K562 (cell line): ENCODE measurements around the gene PARD3B. TPM values are rescaled to one million over a fixed set of nuclear protein-coding genes. Genes with fewer than 3 reads are reported as not detected.

Source experiments
- ATAC-seq: fragments of 200-7000 bp; cut with Tn5 transposase; 3 replicates; pipeline ENCODE4 v1.9.1; 2020; ENCODE audit warnings: moderate library complexity
- BruUV-seq: library from RNA; stranded (reverse); fragments of 400-500 nt; replicated peaks from 2 replicates; lab custom pipeline; 2021; lab: Mats Ljungman, UMichigan
- CTCF ChIA-PET: fragments of 300-600 bp; formaldehyde crosslinking; extraction: SDS; loops from one replicate; lab custom pipeline; 2021; ENCODE audit warnings: low intra/inter-chr PET ratio; lab: Yijun Ruan, JAX
- POLR2A ChIA-PET: fragments of 300-600, 350-650 bp; sonication (Branson Sonifier 250); formaldehyde crosslinking; extraction: SDS; loops from one replicate; lab custom pipeline; 2021; ENCODE audit warnings: antibody characterized with exemption, inconsistent platforms; lab: Yijun Ruan, JAX
- DNase-seq, 4 experiments: peaks; one replicate each; pipeline versions ENCODE4 v3.0.0 to v3.0.0-alpha.2; 2011 to 2018; ENCODE audit warnings: low spot score in 3 of 4, mixed read lengths in 3 of 4; ENCODE audit errors: extremely low read depth in 1 of 4
- FAIRE-seq: peaks from 2 replicates; lab custom pipeline; 2011; peaks lifted over from hg19 to GRCh38; lab: Jason Lieb, UNC
- H2AFZ ChIP-seq: 2 replicates; pipeline ENCODE4 v1.6.0; 2011; ENCODE audit warnings: low read depth, low read length, control low read depth, inconsistent platforms
- H3K27ac ChIP-seq: fragments of 200-600 bp; 3 replicates; pipeline ENCODE4 v1.8.0; 2011; ENCODE audit warnings: low read depth, mild to moderate bottlenecking, control low read depth, inconsistent platforms, low read length, moderate library complexity, mixed read lengths; ENCODE audit errors: extremely low read depth
- H3K27me3 ChIP-seq, 2 experiments: fragments of 300-600 bp in 1 of 2; 2 replicates in 1 of 2; 3 replicates in 1 of 2; pipeline versions ENCODE4 v1.6.0 to v1.8.0; 2011; ENCODE audit warnings: inconsistent platforms in 2 of 2, low read length in 2 of 2, mild to moderate bottlenecking in 1 of 2, mixed read lengths in 1 of 2, moderate library complexity in 1 of 2; ENCODE audit not compliant: control insufficient read depth in 2 of 2, insufficient read depth in 2 of 2
- H3K36me3 ChIP-seq: fragments of 300-600 bp; 3 replicates; pipeline ENCODE4 v1.8.0; 2011; ENCODE audit warnings: mild to moderate bottlenecking, low read length, inconsistent platforms; ENCODE audit not compliant: control insufficient read depth, insufficient read depth
- H3K4me1 ChIP-seq, 2 experiments: fragments of 200-600 bp in 1 of 2; replicated peaks in 1 of 2; 2 replicates in 1 of 2; 3 replicates in 1 of 2; pipeline versions ENCODE4 v1.5.1 to v1.8.0; 2011; ENCODE audit warnings: inconsistent platforms in 2 of 2, low read length in 2 of 2, mild to moderate bottlenecking in 1 of 2, mixed read lengths in 1 of 2, moderate library complexity in 1 of 2; ENCODE audit not compliant: control insufficient read depth in 2 of 2, insufficient read depth in 2 of 2
- H3K4me2 ChIP-seq: 2 replicates; pipeline ENCODE4 v1.6.1; 2011; ENCODE audit warnings: low read length, control low read depth, inconsistent platforms, mixed read lengths; ENCODE audit not compliant: insufficient read depth
- H3K4me3 ChIP-seq: fragments of 200-600 bp; sonication (generic), shearing (Covaris generic); 2 replicates; pipeline ENCODE4 v1.5.1; 2016; ENCODE audit warnings: control low read depth, inconsistent platforms
- H3K79me2 ChIP-seq: fragments of 200-600 bp; 3 replicates; pipeline ENCODE4 v1.8.0; 2011; ENCODE audit warnings: low read length, inconsistent platforms; ENCODE audit not compliant: control insufficient read depth, insufficient read depth
- H3K9ac ChIP-seq, 2 experiments: 2 replicates each; pipeline versions ENCODE4 v1.6.0 to v1.6.1; 2011; ENCODE audit warnings: low read depth in 2 of 2, low read length in 2 of 2, control low read depth in 1 of 2, inconsistent platforms in 1 of 2, mild to moderate bottlenecking in 1 of 2, mixed read lengths in 1 of 2; ENCODE audit not compliant: insufficient read depth in 1 of 2
- H3K9me1 ChIP-seq: one replicate; pipeline ENCODE4 v1.6.0; 2011; ENCODE audit warnings: inconsistent platforms, mild to moderate bottlenecking, low read length, moderate library complexity; ENCODE audit not compliant: control insufficient read depth, insufficient read depth
- H3K9me3 ChIP-seq: replicated peaks from 2 replicates; pipeline ENCODE4 v1.5.1; 2011; ENCODE audit warnings: low read depth, low read length, inconsistent platforms; ENCODE audit not compliant: control insufficient read depth, insufficient read depth
- H4K20me1 ChIP-seq: replicated peaks from 2 replicates; pipeline ENCODE4 v1.6.1; 2011; ENCODE audit warnings: low read length, inconsistent platforms, mixed read lengths; ENCODE audit not compliant: control insufficient read depth, insufficient read depth
- CC2D1A ChIP-seq: fragments of 450-650 bp; IDR thresholded peaks from 2 replicates; pipeline ENCODE4 v1.6.1; 2017; ENCODE audit warnings: mild to moderate bottlenecking
- CXXC5 ChIP-seq: fragments of 250-450 bp; sonication (Bioruptor Pico); IDR thresholded peaks from 2 replicates; pipeline ENCODE4 v1.8.0; 2022; ENCODE audit warnings: inconsistent platforms, mild to moderate bottlenecking, moderate library complexity
- HDAC2 ChIP-seq: fragments of 450-650 bp; IDR thresholded peaks from 2 replicates; pipeline ENCODE4 v1.6.1; 2016; ENCODE audit warnings: mild to moderate bottlenecking
- LEF1 ChIP-seq: fragments of 450-650 bp; IDR thresholded peaks from 2 replicates; pipeline ENCODE4 v1.6.1; 2016; ENCODE audit warnings: mild to moderate bottlenecking
- NR2C1 ChIP-seq, 2 experiments: fragments of 450-650 bp; IDR thresholded peaks; 2 replicates each; pipeline ENCODE4 v1.6.1; 2017; ENCODE audit warnings: mild to moderate bottlenecking in 2 of 2, antibody characterized with exemption in 1 of 2, inconsistent platforms in 1 of 2, missing compliant biosample characterization in 1 of 2, missing genetic modification characterization in 1 of 2
- NUFIP1 ChIP-seq: fragments of 450-650 bp; IDR thresholded peaks from 2 replicates; pipeline ENCODE4 v1.6.1; 2018; ENCODE audit not compliant: partially characterized antibody
- RBM14 ChIP-seq: fragments of 200-400 bp; formaldehyde crosslinking; IDR thresholded peaks from 2 replicates; pipeline ENCODE4 v1.6.1; 2018; ENCODE audit warnings: low read depth, mild to moderate bottlenecking, low read length, moderate library complexity, borderline replicate concordance; ENCODE audit not compliant: insufficient read depth
- TAF15 ChIP-seq: fragments of 200-400 bp; formaldehyde crosslinking; IDR thresholded peaks from 2 replicates; pipeline ENCODE4 v1.6.1; 2017; ENCODE audit warnings: mild to moderate bottlenecking, low read depth, low read length, moderate library complexity
- ZBTB11 ChIP-seq, 3 experiments: fragments of 200-800 bp in 1 of 3; fragments of 250-450 bp in 1 of 3; fragments of 450-650 bp in 1 of 3; sonication (Bioruptor Pico) in 1 of 3; sonication (Bioruptor generic) in 1 of 3; formaldehyde crosslinking in 1 of 3; IDR thresholded peaks; 2 replicates each; pipeline versions ENCODE4 v1.6.1 to v1.8.0; 2016 to 2022; ENCODE audit warnings: mild to moderate bottlenecking in 2 of 3, missing genetic modification characterization in 2 of 3, missing compliant biosample characterization in 1 of 3, moderate library complexity in 1 of 3
- WGBS: fragments of 100-300 bp; shearing (Covaris generic); methylation state at CpG from one replicate; pipeline ENCODE4 v1.1.6; 2016; ENCODE audit warnings: low coverage, mixed read lengths; ENCODE audit not compliant: insufficient coverage; ENCODE audit errors: missing lambda C conversion rate; 5-methylcytosine and 5-hydroxymethylcytosine counted together
- in situ Hi-C: fragments of 300-500 bp; cut with MboI; formaldehyde crosslinking; loops from 4 replicates; pipeline ENCODE4 v1.15.0; 2018; ENCODE audit warnings: inconsistent platforms, mixed read lengths
- intact Hi-C: fragments of 100-400 bp; cut with micrococcal nuclease; formaldehyde crosslinking; loops from 2 replicates; pipeline ENCODE4 v1.14.2; 2022
- polyA plus RNA-seq, 8 experiments: library from polyadenylated mRNA; depleted of rRNA in 4 of 8; stranded (reverse) in 5 of 8; unstranded in 3 of 8; fragments of >200 nt; fragmentation: Nextera tagmentation in 2 of 8; fragmentation: Illumina TruSeq in 1 of 8; extraction: Ambion mirVana in 2 of 8; extraction: Trizol in 1 of 8; gene quantifications; 2 replicates each; pipeline versions ENCODE4 v1.2.1 to v1.2.3, GENCODE V29; 2011 to 2014; ENCODE audit warnings: inconsistent platforms in 1 of 8, missing spikeins in 1 of 8
- total RNA-seq, 7 experiments: library from RNA; depleted of rRNA in 6 of 7; stranded (reverse); fragments of >200 nt in 6 of 7; fragmentation: Illumina TruSeq in 2 of 7; extraction: Trizol in 2 of 7; gene quantifications; 2 replicates each; pipeline versions ENCODE4 v1.2.1 to v1.2.3, GENCODE V29; 2011 to 2021; ENCODE audit warnings: low replicate concordance in 1 of 7

The PARD3B gene
- total and polyA plus RNA-seq, 9 of the 15 experiments (the other 6 are each of a cell fraction or from before 2014, with no cell fraction given): 0.15 to 3.0 (median 1.1) TPM

- CTCF ChIA-PET: no interaction called here
Observed at GRCh38 chr2:204737296-204737695, 192.0 kb downstream of the PARD3B start.

More at GRCh38 chr2:204737296-204737695, 192.0 kb downstream of the PARD3B start:
- Histone ChIP-seq H3K27me3 (no peaks in the 10 kb centered on the region), H4K20me1 (no peaks in the 10 kb centered on the region), H3K36me3 (no peaks in the 10 kb centered on the region), H3K79me2 (no peaks in the 10 kb centered on the region), H3K9me3 (no peaks in the 10 kb centered on the region), H3K27ac (no peak overlapping the region), H2AFZ (no peak overlapping the region), H3K4me2 (no peak overlapping the region), H3K9me1 (no peaks in the 10 kb centered on the region), H3K4me3 (no peak overlapping the region), H3K9ac (no peak overlapping the region), H3K4me1 (no peaks in the 10 kb centered on the region)
- ATAC-seq: no peak
- FAIRE-seq: no peak
- POLR2A ChIA-PET: no interaction called here
- DNase-seq: no peak
- no TSS peak for BruUV-seq
- intact Hi-C loops (no loop called here), in situ Hi-C loops (no loop called here)
- TF ChIP-seq HDAC2 (no peak), RBM14 (no peak), CC2D1A (no peak), NR2C1 (IDR thresholded peaks at IDR 0.05) (no peak), NR2C1 (tag; IDR thresholded peaks at IDR 0.05) (no peak), NUFIP1 (no peak), CXXC5 (CRISPR knock-in tag) (no peak), LEF1 (no peak), TAF15 (no peak), ZBTB11 (CRISPR knock-in tag; IDR thresholded peaks at IDR 0.05) (no peak)
- WGBS: 29% methylated on average over 1 of the region's 1 CpG
